NCI-H69 (cell line): ENCODE measurements around the gene TP63.

Source experiments
- DNase-seq: peaks from one replicate; lab custom pipeline; 2025; lab: John Stamatoyannopoulos, UW

The TP63 gene

DNA sequence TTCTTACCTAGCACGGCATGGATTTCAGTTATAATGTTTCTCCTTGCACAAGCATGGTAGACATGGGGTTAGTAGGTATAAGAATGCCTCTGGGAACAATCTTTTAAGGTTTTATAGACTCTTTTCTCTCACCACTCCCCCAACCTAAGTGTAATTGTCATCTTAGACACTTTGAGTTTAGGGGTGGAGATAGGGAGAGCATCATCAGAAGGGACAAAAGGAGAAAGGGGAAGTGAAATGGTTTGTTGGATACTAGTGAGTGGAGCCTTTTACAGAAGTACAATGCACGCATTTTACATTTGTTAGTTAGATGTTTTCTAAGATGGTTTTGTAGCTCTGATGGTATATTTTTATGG is 189.2 kb downstream of the TP63 start:
- no peak for DNase-seq

DNA sequence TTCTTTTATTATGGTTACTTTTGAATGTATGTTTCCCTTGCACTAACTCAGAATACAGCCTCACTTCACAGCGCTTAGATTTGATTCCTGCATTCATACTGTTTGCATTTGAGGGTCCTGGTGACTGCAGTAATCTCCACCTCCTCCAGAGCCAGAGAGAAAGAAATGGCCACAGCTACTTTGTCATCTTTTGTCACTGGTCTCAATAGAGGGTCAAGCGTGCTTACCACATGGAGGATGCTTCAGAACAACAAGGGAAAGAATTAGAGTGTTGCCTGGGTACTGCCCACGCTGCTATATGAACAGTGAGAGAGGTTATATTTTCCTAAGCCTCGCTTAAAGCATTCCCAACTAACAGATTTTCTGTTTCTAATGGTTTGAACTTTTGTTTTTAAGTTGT is 190.1 kb downstream of the TP63 start:
- DNase-seq: no peak

DNA sequence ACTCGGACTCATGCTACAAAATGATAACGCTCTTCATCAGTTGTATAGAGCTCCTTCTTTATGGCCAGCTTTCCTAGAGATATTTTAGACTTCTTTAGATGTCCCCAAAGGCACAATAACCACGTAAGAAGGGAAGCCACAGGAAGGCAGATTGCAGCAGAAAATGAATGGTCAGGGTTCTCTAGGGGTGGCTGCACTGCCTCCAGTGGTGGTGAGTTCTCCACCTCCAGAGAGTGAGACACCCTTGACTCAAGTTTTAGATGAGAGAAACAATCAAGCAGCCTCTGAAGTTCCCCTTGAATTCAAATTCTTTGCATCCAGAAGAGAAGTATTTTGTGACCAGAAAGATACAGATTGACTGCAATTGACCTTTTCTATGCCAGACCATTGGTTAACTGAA is 191.5 kb downstream of the TP63 start:
- no peak for DNase-seq

DNA sequence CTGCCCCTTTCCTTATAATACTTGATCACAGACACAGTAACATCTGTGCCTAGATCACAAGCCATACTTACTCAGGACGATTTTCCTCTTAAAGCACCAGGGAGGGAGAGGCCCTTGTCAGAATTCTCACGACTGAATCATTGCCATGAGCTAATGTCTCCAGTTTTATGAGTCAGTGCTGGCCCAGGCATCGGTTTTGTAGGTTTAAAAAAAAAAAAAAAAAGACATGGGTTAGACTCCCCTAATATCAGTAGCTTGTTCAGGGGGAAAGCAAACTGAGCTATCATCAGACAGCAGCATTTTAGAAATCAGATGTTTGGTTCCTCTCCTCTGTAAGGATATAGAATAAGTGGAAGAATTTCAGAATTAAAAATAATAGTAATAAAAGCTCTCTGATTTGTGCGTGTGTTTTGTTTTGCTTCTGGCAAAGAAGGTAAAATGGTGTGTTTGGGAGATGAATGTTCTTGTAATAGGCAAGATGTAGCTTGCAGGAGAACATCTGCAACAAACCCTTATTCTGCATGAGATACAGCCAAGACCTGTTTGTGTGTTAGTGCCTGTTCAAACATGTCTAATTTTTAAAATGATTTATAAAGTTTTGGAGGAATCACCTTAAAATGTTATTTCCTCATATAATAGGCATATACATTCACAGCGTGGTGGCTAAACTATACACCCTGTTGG is 193.6 kb downstream of the TP63 start:
- peak; percentile 69 for DNase-seq

DNA sequence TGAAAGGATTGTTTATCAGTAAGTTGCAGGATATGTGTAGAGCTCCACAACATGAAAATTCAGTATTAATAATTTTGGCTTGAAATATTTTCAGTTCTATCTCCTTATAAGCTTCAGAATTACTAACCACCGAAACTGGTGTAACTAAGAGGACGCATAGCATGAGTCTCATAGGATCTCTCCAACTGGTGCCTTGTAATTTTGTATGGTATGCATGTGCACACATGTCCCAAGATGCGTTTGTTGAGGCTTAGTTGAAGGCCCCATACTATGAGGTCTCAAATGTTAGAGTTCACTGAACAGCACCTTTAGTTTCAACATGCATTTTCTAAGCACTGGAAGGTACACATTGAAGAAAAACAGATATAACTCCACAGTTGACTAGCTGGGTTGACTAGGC is 195.4 kb downstream of the TP63 start:
- DNase-seq: no peak

DNA sequence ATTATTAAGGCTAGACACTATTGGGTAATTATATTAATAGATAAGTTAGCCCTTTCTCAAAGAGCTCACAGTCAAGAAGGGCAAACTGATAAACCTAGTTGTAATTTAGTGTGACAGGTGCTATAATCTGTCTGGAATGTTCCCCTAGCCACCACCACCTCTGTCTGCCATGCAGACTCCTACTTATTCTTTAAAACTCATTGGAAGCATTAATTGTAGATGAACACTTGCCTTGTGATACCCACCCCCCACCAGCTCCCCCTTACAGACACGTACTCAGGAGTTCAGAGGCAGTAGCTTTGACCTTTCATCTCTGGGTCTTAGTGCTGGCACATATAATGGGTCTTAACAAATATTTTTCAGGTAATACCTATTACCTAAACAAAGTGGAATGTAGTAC is 195.9 kb downstream of the TP63 start:
- no peak for DNase-seq

DNA sequence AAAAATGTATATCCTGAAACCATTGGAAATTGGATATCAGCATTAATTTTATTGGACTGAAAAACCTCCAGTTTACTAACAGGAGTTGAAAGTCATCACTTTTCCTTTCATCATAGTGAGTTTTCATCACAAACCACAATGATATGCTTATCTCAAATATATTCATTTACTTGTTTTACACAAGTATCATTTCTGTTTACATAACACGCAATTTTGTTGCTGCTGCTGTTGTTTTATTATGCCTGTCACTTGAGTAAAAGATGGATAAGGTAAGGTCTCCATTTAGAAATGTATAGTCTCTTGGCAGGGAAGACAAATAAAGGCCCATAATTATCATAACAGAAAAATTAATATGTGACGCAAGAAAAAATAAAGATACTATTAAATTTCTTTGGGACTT is 199.2 kb downstream of the TP63 start:
- no peak for DNase-seq

DNA sequence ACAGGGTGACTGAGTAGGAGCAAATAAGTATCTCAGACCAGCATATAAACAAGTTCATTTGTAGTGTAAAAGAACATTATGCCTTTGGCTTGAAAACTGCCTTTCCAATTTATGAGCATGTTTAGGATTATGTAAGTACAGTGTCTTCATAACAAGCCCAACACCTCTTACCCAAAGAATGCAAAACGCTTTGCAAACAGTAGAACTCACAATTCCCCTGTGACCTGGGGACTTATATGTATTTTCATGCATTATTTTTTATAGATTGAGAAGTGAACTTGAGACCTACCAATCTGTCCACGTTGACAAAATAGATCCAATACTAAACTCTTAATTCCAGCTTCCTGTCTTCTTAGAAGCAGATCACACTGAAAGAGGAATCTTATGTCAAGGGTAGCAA is 202.1 kb downstream of the TP63 start:
- peak; percentile 64 for DNase-seq

DNA sequence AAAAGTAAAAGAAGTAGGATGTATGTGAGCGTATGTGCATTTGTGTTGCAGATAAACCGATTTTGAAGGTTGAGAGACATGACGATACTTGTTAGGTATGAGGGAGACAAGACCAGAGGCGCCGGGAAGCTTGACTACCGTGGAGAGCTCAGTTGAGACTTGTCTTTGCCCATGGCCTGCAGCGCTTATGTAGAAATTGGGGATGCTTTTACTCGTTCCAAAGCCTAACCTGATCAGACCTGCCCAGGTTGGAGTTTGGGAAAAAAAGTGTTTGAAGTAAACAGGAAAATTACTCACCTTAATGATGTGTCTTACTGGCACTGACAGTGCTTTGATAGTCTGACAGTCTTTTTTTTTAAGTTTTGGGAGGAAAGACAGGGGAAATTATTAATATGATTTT is 202.8 kb downstream of the TP63 start:
- peak; percentile 87 for DNase-seq

DNA sequence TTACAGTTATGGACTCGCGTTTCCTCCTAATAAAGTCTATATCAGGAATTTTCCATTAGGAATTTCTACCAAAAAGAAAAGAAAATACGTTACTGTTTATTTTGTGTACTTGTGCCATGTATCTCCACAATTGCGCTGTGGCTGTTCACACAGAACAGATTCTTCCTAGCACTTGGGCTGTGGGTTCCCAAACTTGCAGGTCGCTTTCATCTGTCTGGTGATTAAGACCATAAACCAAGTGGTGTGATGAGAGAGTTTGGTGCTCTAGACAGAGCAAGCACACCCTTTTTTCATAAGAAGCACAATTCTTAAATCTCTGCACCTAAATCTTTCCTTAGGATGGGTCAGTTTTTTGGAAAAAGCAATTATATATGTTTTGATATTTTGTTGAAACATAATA is 203.3 kb downstream of the TP63 start:
- DNase-seq: peak; percentile 49

DNA sequence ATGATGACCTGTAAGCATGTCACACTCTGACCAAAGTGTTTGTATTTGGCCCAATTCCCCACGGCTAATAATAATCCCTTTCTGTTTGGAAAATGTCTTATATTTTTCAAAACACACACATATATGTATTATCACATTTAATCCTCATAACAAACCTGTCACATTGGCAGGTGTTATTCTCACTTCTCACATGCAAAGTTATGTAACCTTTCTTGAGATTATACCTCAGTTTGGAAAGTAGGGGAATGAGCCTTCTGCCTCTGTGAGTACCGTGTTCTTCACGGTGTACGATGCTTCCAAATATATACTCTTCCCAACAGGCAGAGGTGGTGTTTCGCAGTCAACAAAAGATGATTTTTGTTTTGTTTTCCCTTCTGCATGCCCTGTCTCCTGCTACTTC is 205.6 kb downstream of the TP63 start:
- DNase-seq: no peak

DNA sequence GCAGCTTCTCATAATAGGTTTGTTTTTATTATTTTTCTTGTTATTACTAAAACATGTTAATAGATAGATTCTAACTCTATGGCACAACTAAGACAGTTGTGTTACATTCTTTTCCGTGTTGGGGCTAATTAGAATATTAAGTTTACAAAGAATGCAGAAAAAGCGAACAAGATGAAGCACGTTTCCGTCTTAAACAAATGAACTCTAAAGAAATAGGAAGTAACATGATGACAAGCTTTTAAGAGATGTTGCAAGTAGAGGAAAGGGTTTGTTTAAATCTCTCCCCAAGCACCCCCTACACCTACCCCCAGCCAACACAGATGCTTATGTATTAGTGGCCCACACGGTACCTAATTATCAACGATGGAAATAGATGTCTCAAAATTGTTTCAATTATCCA is 207.1 kb downstream of the TP63 start:
- DNase-seq: no peak

DNA sequence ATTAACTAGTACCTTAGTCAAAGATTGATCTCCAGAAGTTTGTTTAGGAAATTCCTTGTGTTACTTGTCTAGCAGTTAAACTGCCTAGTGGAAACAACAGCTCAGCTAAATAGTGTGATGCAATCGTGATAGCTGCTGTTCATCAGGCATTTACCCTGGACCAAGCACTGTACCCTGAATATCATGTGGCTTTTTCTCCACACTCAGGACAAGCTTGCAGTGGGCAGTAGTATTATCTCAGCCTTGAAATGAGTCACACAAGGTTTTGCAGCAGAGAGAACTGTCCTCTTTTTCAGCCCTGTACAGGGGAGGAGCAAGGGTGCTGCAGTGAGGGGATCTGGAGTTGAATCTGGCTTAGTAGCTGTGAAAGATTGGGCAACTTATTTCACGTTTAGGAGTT is 208.4 kb downstream of the TP63 start:
- no peak for DNase-seq

DNA sequence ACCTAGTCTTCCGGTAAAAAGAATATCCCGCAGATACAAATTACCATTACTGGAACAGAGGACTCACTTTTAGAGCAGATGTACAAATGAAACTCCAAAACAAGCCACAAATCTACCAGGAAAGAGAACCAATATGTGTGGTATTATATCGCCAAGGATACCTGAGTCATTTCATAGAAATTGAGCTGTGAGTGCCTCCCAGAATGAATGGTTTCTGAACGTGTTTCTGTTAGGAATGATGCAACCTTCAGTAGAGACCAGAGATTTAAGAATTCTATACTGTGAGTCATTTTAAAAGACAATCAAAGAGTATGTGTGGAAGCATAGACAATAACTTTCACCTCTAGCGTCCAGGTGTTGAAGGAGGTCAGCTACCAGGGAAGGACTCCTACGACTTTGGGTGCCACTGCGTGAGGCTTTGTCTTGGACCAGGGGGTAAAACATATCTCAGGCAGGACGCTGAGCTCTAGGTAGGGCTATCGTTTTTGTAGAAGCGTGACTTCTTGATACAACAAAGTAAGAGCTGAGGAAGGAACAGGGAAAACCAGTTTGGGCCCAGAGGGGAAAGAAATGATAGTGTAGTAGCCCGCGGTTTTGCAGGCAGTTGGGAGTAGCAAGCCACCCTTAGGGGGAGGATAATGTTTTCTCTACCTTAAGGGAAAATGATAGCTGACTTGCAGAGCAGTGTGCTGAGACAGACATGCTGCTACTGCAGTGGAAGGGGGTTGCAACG is 210.4 kb downstream of the TP63 start:
- DNase-seq: no peak

DNA sequence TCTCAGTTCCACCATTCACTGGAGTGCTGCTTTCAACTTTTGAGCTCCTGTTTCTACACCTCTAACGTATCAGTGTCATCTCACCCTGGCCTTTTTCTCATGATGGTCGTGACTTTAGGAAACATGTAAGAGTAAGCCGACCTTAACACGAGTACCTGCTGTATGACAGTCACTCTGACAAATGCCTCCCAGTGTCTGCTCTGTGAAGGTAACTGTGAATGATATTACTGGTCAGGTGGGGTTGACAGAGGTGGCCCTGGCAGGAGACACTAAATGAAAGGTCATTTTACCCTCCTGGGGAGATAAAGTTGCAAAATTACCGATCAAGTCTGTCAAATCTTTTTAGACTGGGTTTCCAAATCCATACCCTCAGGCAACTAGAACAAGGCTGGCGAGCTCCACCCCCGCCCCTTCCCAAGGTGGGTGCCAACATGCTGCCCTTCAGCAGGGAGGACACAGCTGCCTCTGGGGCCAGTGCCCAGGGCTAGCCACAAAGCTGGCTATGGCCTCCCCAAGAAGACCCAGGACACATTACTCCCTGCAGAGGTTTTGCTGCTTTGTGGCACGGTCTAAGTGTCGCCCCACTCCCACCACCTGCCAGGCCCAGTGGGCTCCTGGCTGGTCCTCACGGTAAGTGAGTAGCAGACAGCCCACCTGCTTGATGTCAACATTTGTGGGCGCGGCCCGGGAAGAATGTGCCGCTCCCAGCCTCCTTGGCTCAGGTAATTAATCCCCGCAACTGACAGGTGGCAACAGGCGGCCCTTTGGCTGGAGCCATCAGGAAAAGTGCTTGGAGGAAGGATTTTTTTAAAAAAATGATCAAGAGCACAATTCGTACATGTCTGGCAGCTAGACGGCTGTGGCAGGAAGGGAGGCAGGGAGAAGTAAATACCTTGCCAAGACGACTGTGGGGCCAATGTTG is 211.8 kb downstream of the TP63 start:
- DNase-seq: peak; percentile 81

DNA sequence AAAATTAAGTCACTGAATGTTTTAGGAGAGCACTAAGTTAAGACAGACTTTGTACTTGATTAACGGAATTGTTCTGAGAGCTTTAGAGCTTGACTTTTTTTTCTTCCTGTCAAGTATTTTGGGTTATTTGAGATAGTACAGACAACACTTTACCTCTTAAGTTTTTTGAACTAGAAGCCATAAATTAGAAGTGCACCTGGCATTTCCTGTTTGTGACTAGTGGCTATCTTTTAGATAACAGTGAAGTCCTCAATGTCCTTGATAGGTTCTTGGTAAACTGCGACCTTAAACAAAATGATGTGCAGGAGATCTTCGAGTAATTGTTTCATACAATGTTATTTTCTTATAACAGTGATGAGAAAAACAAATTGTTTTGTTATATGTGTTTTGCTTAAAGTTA is 213.9 kb downstream of the TP63 start:
- no peak for DNase-seq

DNA sequence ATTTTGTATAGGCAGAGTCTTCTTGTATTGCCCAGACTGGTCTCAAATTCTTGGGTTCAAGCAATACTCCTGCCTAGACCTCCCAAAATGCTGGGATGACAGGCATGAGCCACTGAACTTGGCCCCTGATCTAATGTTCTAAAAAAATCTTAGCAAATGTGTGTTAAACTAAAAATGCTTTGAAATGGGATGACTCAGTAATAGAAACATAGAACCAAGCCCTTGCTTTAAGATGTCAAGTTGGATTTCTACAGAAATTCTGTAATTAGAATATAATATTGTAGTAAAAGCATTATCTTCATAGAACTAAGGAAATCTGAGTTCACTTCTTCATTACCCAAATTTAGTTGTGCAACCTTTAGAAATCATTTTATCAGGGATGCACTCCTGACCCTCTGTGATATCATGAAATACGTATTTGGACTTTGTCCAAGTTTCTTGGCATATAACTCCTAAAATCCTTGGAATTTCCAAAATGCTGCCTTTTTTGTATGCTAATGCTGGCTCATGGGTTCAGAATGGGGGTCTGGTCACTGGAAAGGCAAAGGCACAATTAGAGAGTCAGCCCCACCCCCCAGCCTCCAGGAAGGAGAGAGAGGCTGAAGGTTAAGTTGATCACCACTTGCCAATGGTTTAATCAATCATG is 217.3 kb downstream of the TP63 start:
- DNase-seq: no peak

DNA sequence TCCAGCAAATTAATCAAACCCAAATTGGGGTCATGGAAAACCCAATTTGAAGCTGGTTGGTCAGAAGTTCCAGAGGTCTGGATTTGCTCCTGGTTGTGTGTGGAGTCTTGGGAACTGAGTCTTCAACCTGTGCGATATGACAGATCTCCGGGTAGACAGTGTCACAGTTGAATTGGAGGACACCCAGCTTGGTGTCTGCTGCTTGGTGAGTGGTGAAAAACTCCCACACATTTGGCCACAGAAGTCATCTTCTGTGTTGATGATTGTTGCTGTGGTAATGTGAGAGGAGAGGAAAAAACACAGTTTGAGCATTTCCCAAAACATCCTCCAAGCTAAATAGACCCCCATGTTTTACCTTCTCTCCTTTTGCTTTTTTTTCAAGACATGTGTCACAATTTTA is 218.1 kb downstream of the TP63 start:
- DNase-seq: no peak

DNA sequence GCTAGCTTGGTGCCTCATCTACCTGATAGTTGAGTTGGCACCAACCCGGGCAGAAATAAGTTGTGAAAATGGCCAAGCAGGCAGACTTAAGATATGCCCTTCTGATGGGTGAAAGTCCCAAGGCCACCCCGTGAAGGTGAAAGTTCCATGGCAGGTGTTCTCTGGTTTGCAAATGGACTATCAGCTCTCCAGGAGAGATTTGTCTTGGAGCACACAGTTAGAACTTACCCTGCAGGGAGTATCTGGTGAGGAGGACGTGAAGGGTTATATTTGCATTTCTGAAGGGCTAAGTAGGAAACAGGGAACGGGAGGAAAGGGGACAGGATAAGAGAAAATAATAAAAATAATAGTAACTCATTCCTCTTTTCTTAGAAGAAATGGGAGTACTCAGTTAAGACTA is 220.5 kb downstream of the TP63 start:
- no peak for DNase-seq

DNA sequence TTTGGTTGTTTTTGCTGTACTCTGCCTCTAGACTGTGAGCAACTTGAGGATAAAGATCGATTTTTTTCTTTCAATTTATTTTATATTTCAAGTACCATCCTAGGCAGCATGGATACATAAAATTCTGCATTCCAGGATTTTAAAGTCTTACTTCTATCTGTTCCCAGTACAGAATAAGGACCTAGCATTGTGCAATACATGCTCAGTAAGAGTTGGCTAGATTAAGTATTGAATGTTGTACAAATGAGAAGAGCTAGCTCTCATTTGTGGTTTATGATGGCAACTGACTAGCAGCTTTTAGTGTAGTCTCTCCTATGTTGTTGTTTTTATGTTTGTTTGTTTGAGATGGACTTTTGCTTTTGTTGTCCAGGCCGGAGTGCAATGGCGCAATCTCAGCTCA is 222.7 kb downstream of the TP63 start:
- DNase-seq: no peak

DNA sequence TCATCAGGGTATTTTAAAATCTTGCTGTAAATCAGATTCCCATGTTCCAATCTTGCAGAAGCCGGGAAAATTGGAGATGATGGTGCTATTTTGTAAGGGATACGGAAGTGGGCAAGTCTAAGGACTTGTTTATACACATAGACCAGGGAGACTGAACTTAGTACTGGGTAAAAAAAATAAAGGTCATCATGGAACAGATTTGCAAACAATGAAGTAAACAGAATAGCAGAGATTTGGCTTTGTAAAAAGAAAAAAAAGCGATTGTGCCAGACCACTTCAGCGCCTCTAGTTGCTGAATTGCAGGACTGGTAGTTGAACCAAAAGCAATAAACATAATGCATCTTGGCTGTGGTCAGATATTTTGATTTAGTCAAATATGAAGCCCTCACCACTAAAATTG is 229.1 kb downstream of the TP63 start:
- DNase-seq: no peak

DNA sequence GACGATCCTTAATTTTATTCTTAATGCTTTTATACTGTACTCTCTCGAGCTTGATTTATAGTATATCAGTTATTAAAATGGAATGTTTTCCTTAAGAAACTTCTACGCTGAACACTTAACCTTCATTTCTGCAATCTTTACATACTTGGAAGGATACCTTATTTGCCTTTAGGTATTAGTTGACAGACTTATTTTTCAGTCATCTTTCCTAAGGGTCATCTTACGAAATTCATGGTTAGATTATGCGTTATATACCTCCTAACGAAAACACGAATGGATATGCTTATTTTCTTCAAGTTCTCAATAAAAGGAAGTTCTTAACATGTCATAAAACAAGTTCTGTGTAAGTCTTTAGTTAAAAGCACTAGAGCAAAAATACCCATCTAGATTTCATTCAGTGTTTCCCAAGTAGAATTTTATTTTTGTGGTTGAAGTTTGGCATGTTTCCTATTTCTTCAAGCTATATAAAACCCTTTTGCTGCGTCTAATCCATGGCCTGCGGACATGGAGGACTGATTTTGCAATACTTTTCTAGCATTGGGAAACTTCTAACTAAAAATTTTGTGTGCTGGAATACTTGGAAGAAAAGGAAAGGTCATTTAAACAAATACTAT is 231.3 kb downstream of the TP63 start:
- no peak for DNase-seq
